Heart left ventricle (tissue), 16 donors: ENCODE measurements around the gene EXOC3L2. TPM values are rescaled to one million over a fixed set of nuclear protein-coding genes. Genes with fewer than 3 reads are reported as not detected.

Source experiments
- ATAC-seq, 4 donors: fragments of 200-7000 bp; cut with Tn5 transposase; one replicate each; pipeline ENCODE4 v1.9.1; 2020 to 2022; ENCODE audit warnings: moderate library complexity in 4 of 4, mild to moderate bottlenecking in 3 of 4, moderate number of reproducible peaks in 1 of 4
- DNase-seq, 5 donors: peaks; one replicate each; pipeline ENCODE4 v3.0.0-alpha.2; 2020
- H3K27ac ChIP-seq, 12 donors: fragments of 200-600 bp; sonication (generic) in 4 of 12; one replicate each; pipeline versions ENCODE4 v1.5.0 to v1.8.0; 2016 to 2022; ENCODE audit warnings: mild to moderate bottlenecking in 2 of 12
- H3K27me3 ChIP-seq, 9 donors: fragments of 200-600 bp; sonication (generic) in 2 of 9; one replicate each; pipeline versions ENCODE4 v1.5.1 to v1.8.0; 2016 to 2022; ENCODE audit warnings: mild to moderate bottlenecking in 3 of 9
- H3K36me3 ChIP-seq, 9 donors: fragments of 200-600 bp; sonication (generic) in 2 of 9; one replicate each; pipeline versions ENCODE4 v1.5.0 to v1.8.0; 2018 to 2022; ENCODE audit warnings: mild to moderate bottlenecking in 2 of 9
- H3K4me1 ChIP-seq, 12 donors: fragments of 200-600 bp; sonication (generic) in 4 of 12; one replicate each; pipeline versions ENCODE4 v1.5.0 to v1.8.0; 2016 to 2022; ENCODE audit warnings: mild to moderate bottlenecking in 3 of 12
- H3K4me3 ChIP-seq, 12 donors: fragments of 200-600 bp; sonication (generic) in 4 of 12; one replicate each; pipeline versions ENCODE4 v1.5.0 to v1.8.0; 2017 to 2022; ENCODE audit warnings: mild to moderate bottlenecking in 9 of 12, moderate library complexity in 4 of 12
- H3K9me3 ChIP-seq, 12 donors: fragments of 200-600 bp; sonication (generic) in 4 of 12; one replicate each; pipeline versions ENCODE4 v1.5.0 to v1.8.0; 2016 to 2022; ENCODE audit warnings: mild to moderate bottlenecking in 1 of 12
- CTCF ChIP-seq, 12 donors: fragments of 200-600 bp; sonication (generic) in 4 of 12; IDR thresholded peaks; one replicate each; pipeline versions ENCODE4 v1.5.0 to v1.8.0; 2018 to 2022; ENCODE audit warnings: antibody characterized with exemption in 12 of 12, mild to moderate bottlenecking in 5 of 12
- POLR2A ChIP-seq, 2 donors: fragments of 450-650 bp; IDR thresholded peaks; one replicate each; pipeline ENCODE4 v1.6.1; 2017; ENCODE audit warnings: antibody characterized with exemption in 2 of 2, mild to moderate bottlenecking in 2 of 2, moderate library complexity in 2 of 2
- WGBS, 4 donors: extraction: QIAGEN DNeasy Blood & Tissue Kit in 2 of 4; methylation state at CpG; one replicate each; pipeline versions ENCODE4 v1.1.5 to v1.1.7; 2013 to 2018; 5-methylcytosine and 5-hydroxymethylcytosine counted together
- intact Hi-C, 10 donors: fragments of 100-400 bp; cut with DNase I; formaldehyde crosslinking; loops; one replicate each; pipeline versions ENCODE4 v1.11.1 to v1.14.2; 2022
- polyA plus RNA-seq, 2 donors: library from polyadenylated mRNA; stranded (reverse); fragments of 200-250 nt; gene quantifications; one replicate each; pipeline ENCODE4 v1.2.3, GENCODE V29; 2013
- total RNA-seq, 9 donors: library from RNA; depleted of rRNA in 2 of 9; stranded (reverse); fragments of >200 nt in 2 of 9; fragmentation: NEBNext Ultra II Directional in 3 of 9; extraction: Animal tissue kit (Norgen Biotek cat#: 25700) in 3 of 9; gene quantifications; one replicate each; pipeline versions ENCODE4 v1.1.0 to v1.2.4, GENCODE V29; 2016 to 2023
- donor health status: ischemic (EF 13 %, LVEDD 7.1; RV severe dilation, severe dysfunction).
- donor health status: healthy with polysubstance abuse.
- donor health status: DM: no; HTN: yes; CAD: no.
- donor health status: DM: no; HTN: no; CAD: no.
- donor health status: ischemic (EF 25% LVEDD 6.9; RV normal size, moderate dysfunction).
- donor health status: ischemic (EF 25% LVEDD 5.7; RV mildly dilated, moderate dysfunction).
- donor health status: healthy.
- donor health status: DM: yes; HTN: yes; CAD: no.
- donor health status: ischemic (EF 35%, LVEDD 5.7; RV mildly dilated, moderate dysfunction).
- donor health status: nonischemic (EF 11% LVEDD 7.7; RV severe dilation, severe dysfunction).
- donor health status: DM: yes; HTN: yes; CAD: no.
- donor health status: PGD.
- donor health status: ischemic (EF 29% LVEDD 5.4; RV normal size, mild dysfunction).
- donor health status: nonischemic (EF 23%, LVEDD 6.1; RV moderate dilation, normal function).

EXOC3L2 gene
- total and polyA plus RNA-seq, 11 donors, result 0.32 to 2.5 (median 0.88) TPM

DNA sequence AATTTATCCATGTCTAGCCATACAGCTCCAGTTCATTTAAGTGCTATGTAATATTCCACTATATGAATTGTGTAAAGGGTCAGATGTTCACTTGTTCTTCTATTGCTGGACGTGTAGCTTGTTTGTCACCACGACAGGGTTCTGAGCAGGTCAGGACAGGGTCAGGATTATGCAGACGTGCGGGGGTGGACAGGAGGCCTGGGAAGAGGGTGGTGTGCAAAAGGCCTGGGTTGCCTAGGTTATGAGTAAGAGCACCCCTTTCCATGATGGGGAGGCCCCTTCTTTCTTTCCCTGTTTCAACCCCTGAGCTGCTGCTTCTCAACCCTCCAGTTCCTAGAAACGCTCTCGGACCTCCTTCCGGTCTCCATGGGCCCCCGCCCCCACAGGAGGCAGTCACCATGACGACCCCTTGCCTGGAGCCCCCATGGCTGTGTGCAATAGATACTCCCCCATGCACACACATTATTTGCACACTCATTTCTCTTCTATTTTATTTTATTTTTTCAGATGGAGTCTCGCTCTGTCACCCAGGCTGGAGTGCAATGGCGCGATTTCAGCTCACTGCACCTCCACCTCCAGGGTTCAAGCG, 2.0 kb downstream of the EXOC3L2 start:
- Histone ChIP-seq H3K4me3 (no peak overlapping the region), H3K27me3 (peaks cover 0 to 3% (median 0%) of the 10 kb centered on the region in 9 donors), H3K4me1 (peaks cover 0 to 20% (median 4%) of the 10 kb centered on the region in 12 donors), H3K36me3 (no peaks in the 10 kb centered on the region), H3K27ac (no peak overlapping the region), H3K9me3 (no peaks in the 10 kb centered on the region)
- no peak for ATAC-seq
- intact Hi-C loops, result loop anchor here in 2 of 10 donors (10.0 kb wide), 2 partner anchors 58 to 138 kb away; no protein-coding TSS in a partner anchor
- no peak for TF ChIP-seq POLR2A (IDR thresholded peaks at IDR 0.05)
- TF ChIP-seq CTCF (IDR thresholded peaks at IDR 0.05), result no peak
- WGBS, 4 donors, result 77 to 88% (median 81%) methylated on average over 13 of the region's 13 CpGs
- no peak for DNase-seq

DNA sequence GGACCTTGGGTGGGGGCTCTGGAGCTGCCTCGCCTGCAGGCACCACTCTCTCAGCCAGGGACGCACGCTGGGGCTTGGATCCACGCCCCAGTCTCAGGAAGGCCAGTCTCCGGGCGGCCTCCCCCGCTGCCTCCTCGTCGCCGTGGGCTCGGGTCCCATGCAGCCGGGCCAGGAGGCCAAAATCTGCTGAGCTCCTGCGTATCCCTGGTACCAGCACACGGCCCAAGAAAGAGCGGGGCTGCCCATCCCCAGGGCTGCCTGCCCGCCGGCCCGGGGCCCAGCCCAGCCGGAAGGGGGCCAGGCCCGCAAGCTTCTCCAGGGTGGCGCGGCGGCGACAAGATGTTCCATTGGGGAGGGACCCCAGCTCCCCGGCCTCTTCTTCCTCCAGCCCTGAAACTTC, 6.7 kb downstream of the EXOC3L2 start:
- intact Hi-C loops, result no loop called here
- peaks cover 0 to 18% (median 3%) of the 10 kb centered on the region in 12 donors for H3K4me1 ChIP-seq
- TF ChIP-seq CTCF (IDR thresholded peaks at IDR 0.05), result no peak
- ATAC-seq (no peak), DNase-seq (no peak)
- no peaks in the 10 kb centered on the region for H3K9me3 ChIP-seq
- H3K27ac ChIP-seq, result no peak overlapping the region
- no peaks in the 10 kb centered on the region for H3K36me3 ChIP-seq
- WGBS, 4 donors, result 86 to 89% (median 87%) methylated on average over 9 to 25 of the region's 25 CpGs
- no peak overlapping the region for H3K4me3 ChIP-seq
- H3K27me3 ChIP-seq, result peaks cover 0 to 18% (median 8%) of the 10 kb centered on the region in 9 donors

DNA sequence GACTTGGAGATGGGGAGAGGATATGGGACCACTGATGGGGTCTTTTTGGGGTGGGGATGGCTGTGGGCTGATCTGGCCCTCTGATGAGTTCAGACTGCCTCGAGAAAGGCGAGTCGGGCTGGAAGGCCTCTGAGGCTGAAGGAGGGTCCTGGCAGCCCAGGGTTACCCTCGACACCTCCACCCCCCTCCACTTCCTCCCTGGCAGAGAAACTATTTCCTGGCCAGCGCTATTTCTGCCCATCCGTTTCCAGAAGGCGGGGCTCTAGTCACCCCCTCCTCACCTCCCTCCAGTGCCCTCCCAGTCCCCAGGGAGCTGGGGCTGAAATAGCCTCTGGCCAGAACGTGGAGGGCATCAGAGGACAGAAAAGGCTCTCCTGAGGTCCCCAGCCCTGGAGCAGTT, 9.7 kb downstream of the EXOC3L2 start:
- peak in 3 of 4 donors; percentile 32 to 62 (median 42) for ATAC-seq

More for the DNA sequence above, 9.7 kb downstream of the EXOC3L2 start:
- 13 to 19% (median 17%) methylated on average over 8 of the region's 8 CpGs for WGBS, 4 donors
- DNase-seq, result no peak
- Histone ChIP-seq H3K27ac (no peak overlapping the region), H3K4me1 (peaks cover 0 to 13% (median 3%) of the 10 kb centered on the region in 12 donors), H3K9me3 (no peaks in the 10 kb centered on the region), H3K36me3 (no peaks in the 10 kb centered on the region), H3K27me3 (peaks cover 0 to 24% (median 8%) of the 10 kb centered on the region in 9 donors), H3K4me3 (no peak overlapping the region)
- intact Hi-C loops, result no loop called here
- TF ChIP-seq CTCF (IDR thresholded peaks at IDR 0.05) (no peak), POLR2A (IDR thresholded peaks at IDR 0.05) (no peak)
